PC-3 (cell line): Measurements from ENCODE around the gene FAS. TPM values are rescaled to one million over a fixed set of nuclear protein-coding genes. Genes with fewer than 3 reads are reported as not detected.

Experiments
- ATAC-seq: fragments of 200-7000 bp; cut with Tn5 transposase; 2 replicates; pipeline ENCODE4 v1.9.1; 2020; ENCODE audit warnings: mild to moderate bottlenecking, moderate library complexity
- BruUV-seq: library from RNA; stranded (reverse); fragments of 400-500 nt; replicated peaks from 2 replicates; lab custom pipeline; 2021; lab: Mats Ljungman, UMichigan
- CTCF ChIA-PET: fragments of 300-600 bp; sonication (Branson Sonifier 250); formaldehyde crosslinking; loops from one replicate; lab custom pipeline; 2022; ENCODE audit warnings: antibody characterized with exemption; lab: Charles Lee
- POLR2A ChIA-PET: fragments of 300-600 bp; sonication (Branson Sonifier 250); formaldehyde crosslinking; loops from one replicate; lab custom pipeline; 2022; ENCODE audit warnings: antibody characterized with exemption; ENCODE audit not compliant: unreplicated experiment; lab: Charles Lee
- DNase-seq: peaks from one replicate; pipeline ENCODE4 v3.0.0-alpha.2; 2015
- H2AFZ ChIP-seq: fragments of 300-600 bp; sonication (generic); 2 replicates; pipeline ENCODE4 v1.6.0; 2016; ENCODE audit warnings: antibody characterized with exemption, low read length
- H3F3A ChIP-seq: fragments of 300-600 bp; sonication (generic); one replicate; pipeline ENCODE4 v1.6.0; 2017; ENCODE audit warnings: antibody characterized with exemption, low read length, control low read depth, mild to moderate bottlenecking; ENCODE audit not compliant: unreplicated experiment
- H3K27ac ChIP-seq: fragments of 300-600 bp; sonication (generic); 2 replicates; pipeline ENCODE4 v1.5.1; 2016; ENCODE audit warnings: mild to moderate bottlenecking, low read length
- H3K27me3 ChIP-seq: fragments of 300-600 bp; sonication (generic); 2 replicates; pipeline ENCODE4 v1.6.1; 2016; ENCODE audit warnings: low read length, mixed read lengths
- H3K36me3 ChIP-seq: fragments of 300-600 bp; sonication (generic); 2 replicates; pipeline ENCODE4 v1.6.1; 2016; ENCODE audit warnings: low read depth, mixed run types, low read length, mixed read lengths
- H3K4me1 ChIP-seq: fragments of 300-600 bp; sonication (generic); 2 replicates; pipeline ENCODE4 v1.5.1; 2016; ENCODE audit warnings: low read length; ENCODE audit not compliant: insufficient read depth
- H3K4me2 ChIP-seq: fragments of 300-600 bp; sonication (generic); 2 replicates; pipeline ENCODE4 v1.6.0; 2016; ENCODE audit warnings: low read length
- H3K4me3 ChIP-seq: fragments of 300-600 bp; sonication (generic); 2 replicates; pipeline ENCODE4 v1.5.1; 2016; ENCODE audit warnings: mild to moderate bottlenecking, low read length, mixed read lengths
- H3K79me2 ChIP-seq: fragments of 300-600 bp; sonication (generic); 2 replicates; pipeline ENCODE4 v1.6.1; 2017; ENCODE audit warnings: low read length, mixed read lengths
- H3K9ac ChIP-seq: fragments of 300-600 bp; sonication (generic); 2 replicates; pipeline ENCODE4 v1.6.0; 2016; ENCODE audit warnings: mild to moderate bottlenecking, low read length
- H3K9me2 ChIP-seq: fragments of 300-600 bp; sonication (generic); replicated peaks from 2 replicates; pipeline ENCODE4 v1.6.1; 2016; ENCODE audit warnings: mixed run types, low read length, mixed read lengths
- H3K9me3 ChIP-seq: fragments of 300-600 bp; sonication (generic); 2 replicates; pipeline ENCODE4 v1.6.1; 2016; ENCODE audit warnings: low read length, mixed read lengths
- H4K20me1 ChIP-seq: fragments of 300-600 bp; sonication (generic); 2 replicates; pipeline ENCODE4 v1.6.1; 2016; ENCODE audit warnings: low read length, mixed read lengths
- EZH2 ChIP-seq: fragments of 300-600 bp; sonication (generic); IDR thresholded peaks from one replicate; pipeline ENCODE4 v1.6.1; 2017; ENCODE audit warnings: antibody characterized with exemption, mild to moderate bottlenecking, low read length; ENCODE audit not compliant: unreplicated experiment
- EZH2phosphoT487 ChIP-seq: fragments of 300-600 bp; sonication (generic); IDR thresholded peaks from 2 replicates; pipeline ENCODE4 v1.6.1; 2018; ENCODE audit warnings: mild to moderate bottlenecking, antibody characterized with exemption, low read length, borderline replicate concordance
- intact Hi-C: fragments of 100-400 bp; cut with micrococcal nuclease; formaldehyde crosslinking; loops from 2 replicates; pipeline ENCODE4 v1.9.0; 2023
- total RNA-seq: library from RNA; depleted of rRNA; stranded (reverse); fragments of >200 nt; gene quantifications from 2 replicates; pipeline ENCODE4 v1.2.3, GENCODE V29; 2014
- TF ChIP-seq, protein P1 (sequence below): fragments of 300-600 bp; sonication (generic); conservative IDR thresholded peaks from 2 replicates; pipeline ENCODE4 v1.5.1; 2017; ENCODE audit warnings: antibody characterized with exemption, low read depth, mild to moderate bottlenecking, low read length

The FAS gene
- total RNA-seq, 1 experiment from 2014 or later, result 4.8 TPM

DNA sequence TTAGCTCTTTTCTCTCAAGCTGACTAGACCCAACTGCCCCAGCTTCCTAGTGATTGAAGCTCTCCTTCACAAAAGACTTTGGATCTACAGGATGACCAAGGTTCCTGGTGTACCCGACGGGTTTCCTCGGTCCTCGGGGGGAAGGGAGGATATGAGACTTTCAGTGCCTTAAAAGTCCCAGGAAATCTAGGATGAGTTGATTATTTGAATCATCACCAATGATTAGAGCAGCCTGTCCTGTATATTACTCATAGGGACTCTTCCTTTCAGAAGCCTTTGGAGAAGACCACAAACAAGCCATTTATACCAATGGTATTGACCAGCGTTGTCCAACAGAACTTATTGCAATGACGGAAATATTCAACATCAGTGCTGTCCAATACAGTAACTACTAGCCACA, 31.9 kb upstream of the FAS start:
- no peaks in the 10 kb centered on the region for H3F3A ChIP-seq
- H3K4me2 ChIP-seq, result no peak overlapping the region
- no peak for TF ChIP-seq EZH2phosphoT487
- no peak for TF ChIP-seq EZH2
- TF ChIP-seq, protein P1, sequence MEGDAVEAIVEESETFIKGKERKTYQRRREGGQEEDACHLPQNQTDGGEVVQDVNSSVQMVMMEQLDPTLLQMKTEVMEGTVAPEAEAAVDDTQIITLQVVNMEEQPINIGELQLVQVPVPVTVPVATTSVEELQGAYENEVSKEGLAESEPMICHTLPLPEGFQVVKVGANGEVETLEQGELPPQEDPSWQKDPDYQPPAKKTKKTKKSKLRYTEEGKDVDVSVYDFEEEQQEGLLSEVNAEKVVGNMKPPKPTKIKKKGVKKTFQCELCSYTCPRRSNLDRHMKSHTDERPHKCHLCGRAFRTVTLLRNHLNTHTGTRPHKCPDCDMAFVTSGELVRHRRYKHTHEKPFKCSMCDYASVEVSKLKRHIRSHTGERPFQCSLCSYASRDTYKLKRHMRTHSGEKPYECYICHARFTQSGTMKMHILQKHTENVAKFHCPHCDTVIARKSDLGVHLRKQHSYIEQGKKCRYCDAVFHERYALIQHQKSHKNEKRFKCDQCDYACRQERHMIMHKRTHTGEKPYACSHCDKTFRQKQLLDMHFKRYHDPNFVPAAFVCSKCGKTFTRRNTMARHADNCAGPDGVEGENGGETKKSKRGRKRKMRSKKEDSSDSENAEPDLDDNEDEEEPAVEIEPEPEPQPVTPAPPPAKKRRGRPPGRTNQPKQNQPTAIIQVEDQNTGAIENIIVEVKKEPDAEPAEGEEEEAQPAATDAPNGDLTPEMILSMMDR, result no peak
- no peak overlapping the region for H3K27ac ChIP-seq
- H3K4me3 ChIP-seq, result no peak overlapping the region
- no peaks in the 10 kb centered on the region for H3K79me2 ChIP-seq
- no peaks in the 10 kb centered on the region for H3K27me3 ChIP-seq
- H3K9ac ChIP-seq, result no peak overlapping the region
- POLR2A ChIA-PET, result no interaction called here
- no peak for ATAC-seq
- H3K36me3 ChIP-seq, result no peaks in the 10 kb centered on the region
- DNase-seq, result no peak
- no peaks in the 10 kb centered on the region for H3K4me1 ChIP-seq
- intact Hi-C loops, result no loop called here
- CTCF ChIA-PET, result no interaction called here
- BruUV-seq, result no TSS peak
- H4K20me1 ChIP-seq, result no peaks in the 10 kb centered on the region
- H2AFZ ChIP-seq, result no peak overlapping the region
- no peaks in the 10 kb centered on the region for H3K9me3 ChIP-seq
- H3K9me2 ChIP-seq, result no peaks in the 10 kb centered on the region

DNA sequence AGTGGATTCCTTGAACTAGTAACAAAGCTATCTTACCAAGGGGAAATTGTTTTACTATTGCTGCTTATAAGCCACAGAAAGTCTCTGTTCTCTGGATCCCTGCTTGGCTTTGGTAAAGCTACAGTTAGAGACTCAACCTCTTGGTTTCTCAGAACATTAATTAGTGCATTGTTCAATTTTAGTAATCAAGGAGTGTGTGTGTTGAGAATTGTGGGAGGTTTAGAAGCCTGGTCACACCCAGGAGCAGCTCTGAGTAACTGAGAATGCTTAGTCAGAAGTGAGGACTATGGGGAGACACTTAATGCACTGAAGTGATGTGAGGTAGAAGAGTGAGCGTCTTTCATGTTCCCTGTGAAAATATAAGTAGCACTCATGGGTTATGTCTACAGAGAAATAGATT, 29.8 kb upstream of the FAS start:
- Histone ChIP-seq H3K4me2 (no peak overlapping the region), H3K9me2 (no peaks in the 10 kb centered on the region), H3K27me3 (no peaks in the 10 kb centered on the region), H3K4me1 (no peaks in the 10 kb centered on the region), H2AFZ (no peak overlapping the region), H4K20me1 (no peaks in the 10 kb centered on the region), H3K36me3 (no peaks in the 10 kb centered on the region), H3K9me3 (no peaks in the 10 kb centered on the region), H3K79me2 (no peaks in the 10 kb centered on the region), H3K9ac (no peak overlapping the region), H3K4me3 (no peak overlapping the region), H3K27ac (no peak overlapping the region), H3F3A (no peaks in the 10 kb centered on the region)
- TF ChIP-seq, protein P1, result no peak
- TF ChIP-seq EZH2 (no peak), EZH2phosphoT487 (no peak)
- intact Hi-C loops, result no loop called here
- ATAC-seq (no peak), DNase-seq (no peak)
- POLR2A ChIA-PET, result no interaction called here
- CTCF ChIA-PET, result no interaction called here
- no TSS peak for BruUV-seq

DNA sequence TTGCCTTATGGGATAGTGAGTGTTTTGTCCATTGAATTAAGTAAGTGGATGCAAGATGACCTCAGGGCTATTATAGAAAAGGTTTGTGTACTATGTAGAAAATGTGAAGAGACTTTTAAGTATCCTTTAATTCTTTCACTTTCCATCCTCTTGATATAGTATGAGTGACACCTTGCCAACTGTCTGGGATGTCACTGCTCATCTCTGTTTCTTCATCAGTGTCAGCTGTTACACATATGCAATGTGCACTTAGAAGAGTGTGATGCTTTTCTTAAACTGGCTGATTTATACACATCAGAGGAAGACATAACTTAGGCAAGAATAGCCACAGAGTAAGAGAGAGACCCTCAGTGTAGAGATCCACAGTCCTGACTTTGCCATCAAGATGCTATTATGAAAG, 29.3 kb upstream of the FAS start:
- Histone ChIP-seq H3K36me3 (no peaks in the 10 kb centered on the region), H3F3A (no peaks in the 10 kb centered on the region), H3K79me2 (no peaks in the 10 kb centered on the region), H3K9me3 (no peaks in the 10 kb centered on the region), H3K4me1 (no peaks in the 10 kb centered on the region), H3K27me3 (no peaks in the 10 kb centered on the region), H3K4me3 (no peak overlapping the region), H2AFZ (no peak overlapping the region), H4K20me1 (no peaks in the 10 kb centered on the region), H3K9me2 (no peaks in the 10 kb centered on the region), H3K9ac (no peak overlapping the region), H3K27ac (no peak overlapping the region), H3K4me2 (no peak overlapping the region)
- ATAC-seq (no peak), DNase-seq (no peak)
- TF ChIP-seq, protein P1, result no peak
- TF ChIP-seq EZH2phosphoT487 (no peak), EZH2 (no peak)
- BruUV-seq, result no TSS peak
- POLR2A ChIA-PET, result no interaction called here
- CTCF ChIA-PET, result no interaction called here
- intact Hi-C loops, result no loop called here
